ENCODE results near the gene REEP3. TPM values are rescaled to one million over a fixed set of nuclear protein-coding genes. Genes with fewer than 3 reads are reported as not detected.

The REEP3 gene
- total and polyA plus RNA-seq, 7 donors, result 6.5 to 18.4 (median 16.1) TPM

DNA sequence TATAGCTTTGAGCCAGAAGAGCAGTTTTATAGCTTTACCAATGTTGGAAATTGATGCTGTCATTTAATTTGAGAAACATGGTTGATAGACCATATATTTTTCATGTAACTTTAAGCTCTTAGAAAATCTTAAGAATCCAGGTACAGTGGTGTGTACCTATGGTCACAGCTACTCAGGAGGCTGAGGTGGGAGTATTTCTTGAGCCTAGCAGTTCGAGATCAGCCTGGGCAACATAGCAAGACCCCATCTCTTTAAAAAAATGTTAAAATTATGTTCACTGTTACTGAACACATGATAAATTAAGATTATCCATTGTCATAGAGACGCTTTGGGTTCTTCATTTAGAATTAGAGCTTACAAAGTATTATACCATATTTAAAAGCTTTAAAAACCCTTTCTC is 18.2 kb downstream of the REEP3 start:
- H3K27ac ChIP-seq, result no peak overlapping the region
- intact Hi-C loops (cut with DNase I), result no loop called here
- TF ChIP-seq, protein P1, sequence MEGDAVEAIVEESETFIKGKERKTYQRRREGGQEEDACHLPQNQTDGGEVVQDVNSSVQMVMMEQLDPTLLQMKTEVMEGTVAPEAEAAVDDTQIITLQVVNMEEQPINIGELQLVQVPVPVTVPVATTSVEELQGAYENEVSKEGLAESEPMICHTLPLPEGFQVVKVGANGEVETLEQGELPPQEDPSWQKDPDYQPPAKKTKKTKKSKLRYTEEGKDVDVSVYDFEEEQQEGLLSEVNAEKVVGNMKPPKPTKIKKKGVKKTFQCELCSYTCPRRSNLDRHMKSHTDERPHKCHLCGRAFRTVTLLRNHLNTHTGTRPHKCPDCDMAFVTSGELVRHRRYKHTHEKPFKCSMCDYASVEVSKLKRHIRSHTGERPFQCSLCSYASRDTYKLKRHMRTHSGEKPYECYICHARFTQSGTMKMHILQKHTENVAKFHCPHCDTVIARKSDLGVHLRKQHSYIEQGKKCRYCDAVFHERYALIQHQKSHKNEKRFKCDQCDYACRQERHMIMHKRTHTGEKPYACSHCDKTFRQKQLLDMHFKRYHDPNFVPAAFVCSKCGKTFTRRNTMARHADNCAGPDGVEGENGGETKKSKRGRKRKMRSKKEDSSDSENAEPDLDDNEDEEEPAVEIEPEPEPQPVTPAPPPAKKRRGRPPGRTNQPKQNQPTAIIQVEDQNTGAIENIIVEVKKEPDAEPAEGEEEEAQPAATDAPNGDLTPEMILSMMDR (IDR thresholded peaks at IDR 0.05), result no peak
- no peak overlapping the region for H3K4me3 ChIP-seq
- H3K36me3 ChIP-seq (ENCODE audit: insufficient read depth in 1 of 2, low read depth in 1 of 2), result no peaks in the 10 kb centered on the region
- WGBS, 3 donors, result 95 to 99% (median 99%) methylated on average over 2 of the region's 2 CpGs
- no peak for ATAC-seq
- H3K4me1 ChIP-seq, result peaks cover 7% of the 10 kb centered on the region
- no peaks in the 10 kb centered on the region for H3K9me3 ChIP-seq
- no peak for DNase-seq
- H3K27me3 ChIP-seq (ENCODE audit: insufficient read depth in 3 of 3, low read length in 2 of 3), result no peaks in the 10 kb centered on the region

GRCh38 chr10:63539994-63540393 is 18.8 kb downstream of the REEP3 start:
- Histone ChIP-seq H3K4me1 (peaks cover 7% of the 10 kb centered on the region), H3K27me3 (ENCODE audit: insufficient read depth in 3 of 3, low read length in 2 of 3) (no peaks in the 10 kb centered on the region), H3K9me3 (no peaks in the 10 kb centered on the region), H3K4me3 (no peak overlapping the region), H3K36me3 (ENCODE audit: insufficient read depth in 1 of 2, low read depth in 1 of 2) (no peaks in the 10 kb centered on the region), H3K27ac (no peak overlapping the region)
- no peak for DNase-seq
- intact Hi-C loops (cut with DNase I), result no loop called here
- TF ChIP-seq, protein P1 (IDR thresholded peaks at IDR 0.05), result no peak
- WGBS, 3 donors, result 24 to 62% (median 46%) methylated on average over 1 of the region's 1 CpG
- no peak for ATAC-seq

DNA sequence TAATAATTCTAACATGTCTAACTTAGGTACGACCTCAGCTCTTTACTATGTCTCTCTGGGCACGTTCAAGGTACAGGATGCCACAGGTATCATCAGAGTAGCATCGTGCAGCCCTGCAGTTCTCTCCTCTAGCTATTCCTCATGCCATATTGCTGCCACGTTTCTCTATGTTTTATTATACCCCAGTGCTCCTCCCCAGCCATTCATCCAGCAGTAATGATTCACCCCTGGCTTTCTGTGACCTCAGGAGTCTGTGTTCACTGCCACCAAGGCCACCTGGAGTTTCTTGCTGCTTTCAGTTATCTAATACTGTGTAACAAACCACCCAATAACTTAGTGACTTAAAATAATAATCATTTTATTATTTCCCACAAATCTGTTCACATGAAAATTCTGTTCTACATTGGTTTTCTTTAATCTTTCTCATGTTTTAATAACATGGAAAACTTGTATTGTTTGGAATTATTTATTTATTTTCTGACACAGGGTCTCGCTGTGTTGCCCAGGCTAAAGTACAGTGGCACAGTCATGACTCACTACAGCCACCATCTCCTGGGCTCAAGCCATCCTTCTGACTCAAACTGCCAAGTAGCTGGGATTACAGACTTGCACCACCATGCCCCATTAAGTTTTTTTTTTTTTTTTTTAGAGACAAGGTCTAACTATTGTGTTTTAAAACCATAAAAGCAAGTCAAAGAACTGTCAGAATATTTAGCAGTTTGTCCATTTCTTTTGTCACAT is 21.8 kb downstream of the REEP3 start:
- Histone ChIP-seq H3K27ac (no peak overlapping the region), H3K27me3 (ENCODE audit: insufficient read depth in 3 of 3, low read length in 2 of 3) (no peaks in the 10 kb centered on the region), H3K4me1 (peaks cover 8% of the 10 kb centered on the region), H3K36me3 (ENCODE audit: insufficient read depth in 1 of 2, low read depth in 1 of 2) (no peaks in the 10 kb centered on the region), H3K4me3 (no peak overlapping the region), H3K9me3 (no peaks in the 10 kb centered on the region)
- DNase-seq, result no peak
- 66 to 72% (median 69%) methylated on average over 5 of the region's 5 CpGs for whole genome bisulfite sequencing, 3 donors
- peak; percentile 56 to 88 (median 75) for ATAC-seq
- TF ChIP-seq, protein P1 (IDR thresholded peaks at IDR 0.05), result no peak
- intact Hi-C loops (cut with DNase I), result no loop called here

DNA sequence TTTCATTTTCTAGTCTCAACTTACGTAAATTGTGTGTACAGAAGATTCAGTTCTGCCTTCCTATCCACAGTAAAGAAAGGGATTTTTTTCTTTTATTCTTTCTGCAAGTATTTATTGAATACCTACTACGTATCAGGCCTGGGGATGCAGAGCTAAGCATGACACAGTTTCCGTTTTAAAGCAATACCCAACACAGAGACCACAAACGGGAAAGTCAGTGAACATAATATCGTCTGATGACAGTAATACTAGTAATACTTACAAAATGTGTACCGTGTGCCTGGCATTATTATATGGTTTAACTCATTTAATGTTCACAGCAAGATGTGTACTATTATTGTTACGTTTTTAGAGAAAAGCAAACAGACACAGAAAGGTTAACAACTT is 22.4 kb downstream of the REEP3 start:
- H3K9me3 ChIP-seq, result no peaks in the 10 kb centered on the region
- H3K27me3 ChIP-seq (ENCODE audit: insufficient read depth in 3 of 3, low read length in 2 of 3), result no peaks in the 10 kb centered on the region
- WGBS, 3 donors, result 88 to 90% (median 90%) methylated on average over 7 of the region's 7 CpGs
- intact Hi-C loops (cut with DNase I), result no loop called here
- H3K4me1 ChIP-seq, result peaks cover 13% of the 10 kb centered on the region
- H3K4me3 ChIP-seq, result no peak overlapping the region
- no peak overlapping the region for H3K27ac ChIP-seq
- H3K36me3 ChIP-seq (ENCODE audit: insufficient read depth in 1 of 2, low read depth in 1 of 2), result no peaks in the 10 kb centered on the region
- TF ChIP-seq, protein P1 (IDR thresholded peaks at IDR 0.05), result no peak
- ATAC-seq (no peak), DNase-seq (no peak)

GRCh38 chr10:63544418-63544817 is 23.2 kb downstream of the REEP3 start:
- Histone ChIP-seq H3K27me3 (ENCODE audit: insufficient read depth in 3 of 3, low read length in 2 of 3) (no peaks in the 10 kb centered on the region), H3K36me3 (ENCODE audit: insufficient read depth in 1 of 2, low read depth in 1 of 2) (no peaks in the 10 kb centered on the region), H3K4me3 (no peak overlapping the region), H3K4me1 (peaks cover 21% of the 10 kb centered on the region), H3K27ac (no peak overlapping the region), H3K9me3 (no peaks in the 10 kb centered on the region)
- WGBS, 3 donors, result 21 to 40% (median 31%) methylated on average over 1 of the region's 1 CpG
- no peak for ATAC-seq
- intact Hi-C loops (cut with DNase I), result no loop called here
- DNase-seq, result no peak
- TF ChIP-seq, protein P1 (IDR thresholded peaks at IDR 0.05), result no peak

All from psoas muscle (tissue), 8 donors.